WTC11 (cell line): ENCODE results near the gene LDAH. TPM values are rescaled to one million over a fixed set of nuclear protein-coding genes. Genes with fewer than 3 reads are reported as not detected.

Source experiments
- ATAC-seq: fragments of 200-7000 bp; cut with Tn5 transposase; 2 replicates; pipeline ENCODE4 v1.10.0; 2021; ENCODE audit warnings: mild to moderate bottlenecking, moderate library complexity
- CTCF ChIA-PET: fragments of 300-600 bp; sonication (Branson Sonifier 250); formaldehyde crosslinking; loops from one replicate; lab custom pipeline; 2021; ENCODE audit warnings: antibody characterized with exemption; lab: Charles Lee
- POLR2A ChIA-PET: fragments of 350-600 bp; sonication (Branson Sonifier 250); formaldehyde crosslinking; loops from one replicate; lab custom pipeline; 2021; ENCODE audit warnings: antibody characterized with exemption; lab: Charles Lee
- DNase-seq: peaks from one replicate; pipeline ENCODE4 v3.0.0; 2021; ENCODE audit warnings: low spot score
- H3K27ac Mint-ChIP-seq: 2 replicates; pipeline ENCODE4 v1.8.0; 2021; ENCODE audit warnings: mixed read lengths
- H3K27me3 Mint-ChIP-seq: 2 replicates; pipeline ENCODE4 v1.8.0; 2021; ENCODE audit warnings: low read depth, mild to moderate bottlenecking, moderate library complexity, mixed read lengths
- H3K36me3 Mint-ChIP-seq: 2 replicates; pipeline ENCODE4 v1.8.0; 2021; ENCODE audit warnings: mixed read lengths
- H3K4me1 Mint-ChIP-seq: 2 replicates; pipeline ENCODE4 v1.8.0; 2022; ENCODE audit warnings: mixed read lengths
- H3K4me3 Mint-ChIP-seq: 2 replicates; pipeline ENCODE4 v1.8.0; 2021; ENCODE audit warnings: mild to moderate bottlenecking, moderate library complexity, mixed read lengths
- H3K9me3 Mint-ChIP-seq: 2 replicates; pipeline ENCODE4 v1.8.0; 2021; ENCODE audit warnings: mixed read lengths
- AR ChIP-seq: fragments of 250-450 bp; sonication (Bioruptor Pico); IDR thresholded peaks from 2 replicates; pipeline ENCODE4 v1.9.0; 2021; ENCODE audit warnings: mild to moderate bottlenecking
- CBFB ChIP-seq: sonication (generic); formaldehyde crosslinking; IDR thresholded peaks from 2 replicates; pipeline ENCODE4 v1.8.1; 2022; ENCODE audit warnings: mild to moderate bottlenecking, low read depth, missing genetic modification reagents
- E2F5 ChIP-seq: sonication (generic); formaldehyde crosslinking; IDR thresholded peaks from 2 replicates; pipeline ENCODE4 v1.8.1; 2022; ENCODE audit warnings: mild to moderate bottlenecking, moderate library complexity, missing genetic modification reagents
- ELF4 ChIP-seq: sonication (generic); formaldehyde crosslinking; IDR thresholded peaks from 2 replicates; pipeline ENCODE4 v1.8.1; 2022; ENCODE audit warnings: low read depth, mild to moderate bottlenecking, moderate library complexity, missing genetic modification reagents
- FOXP1 ChIP-seq: sonication (generic); formaldehyde crosslinking; IDR thresholded peaks from 2 replicates; pipeline ENCODE4 v1.8.0; 2022; ENCODE audit warnings: missing genetic modification reagents, mild to moderate bottlenecking, moderate library complexity, borderline replicate concordance
- GABPB1 ChIP-seq: sonication (generic); formaldehyde crosslinking; IDR thresholded peaks from 2 replicates; pipeline ENCODE4 v1.8.1; 2023; ENCODE audit warnings: mild to moderate bottlenecking, missing genetic modification reagents
- GRHL2 ChIP-seq: fragments of 250-450 bp; sonication (Bioruptor Pico); IDR thresholded peaks from 2 replicates; pipeline ENCODE4 v1.8.0; 2022; ENCODE audit warnings: mild to moderate bottlenecking, moderate library complexity; ENCODE audit not compliant: insufficient replicate concordance, severe bottlenecking
- HMGA2 ChIP-seq: fragments of 250-450 bp; sonication (Bioruptor Pico); IDR thresholded peaks from 2 replicates; pipeline ENCODE4 v1.4.0; 2021; ENCODE audit warnings: mild to moderate bottlenecking, moderate library complexity
- HMGXB4 ChIP-seq: sonication (generic); formaldehyde crosslinking; IDR thresholded peaks from 2 replicates; pipeline ENCODE4 v1.8.1; 2023; ENCODE audit warnings: mild to moderate bottlenecking, moderate library complexity, missing genetic modification reagents
- NFATC4 ChIP-seq: fragments of 250-450 bp; sonication (Bioruptor Pico); IDR thresholded peaks from 2 replicates; pipeline ENCODE4 v1.9.0; 2021; ENCODE audit warnings: mild to moderate bottlenecking
- RORB ChIP-seq: fragments of 250-450 bp; sonication (Bioruptor Pico); IDR thresholded peaks from 2 replicates; pipeline ENCODE4 v1.9.0; 2021; ENCODE audit warnings: mild to moderate bottlenecking
- SMAD4 ChIP-seq: sonication (generic); formaldehyde crosslinking; IDR thresholded peaks from 2 replicates; pipeline ENCODE4 v1.8.0; 2022; ENCODE audit warnings: mild to moderate bottlenecking, missing genetic modification reagents
- STAT6 ChIP-seq: sonication (generic); formaldehyde crosslinking; conservative IDR thresholded peaks from 2 replicates; pipeline ENCODE4 v1.8.1; 2023; ENCODE audit warnings: mild to moderate bottlenecking, low read depth, missing genetic modification reagents, moderate library complexity
- ZNF138 ChIP-seq: sonication (generic); formaldehyde crosslinking; conservative IDR thresholded peaks from 2 replicates; pipeline ENCODE4 v1.8.1; 2022; ENCODE audit warnings: mild to moderate bottlenecking, moderate library complexity, missing genetic modification reagents
- ZNF671 ChIP-seq: fragments of 250-450 bp; sonication (Bioruptor Pico); IDR thresholded peaks from 2 replicates; pipeline ENCODE4 v1.8.0; 2021; ENCODE audit warnings: mild to moderate bottlenecking
- total RNA-seq: library from RNA; stranded (reverse); gene quantifications from 3 replicates; pipeline ENCODE4 v1.2.3, GENCODE V29; 2021
- TF ChIP-seq, protein P1 (sequence below): sonication (generic); formaldehyde crosslinking; IDR thresholded peaks from 2 replicates; pipeline ENCODE4 v1.8.0; 2022; ENCODE audit warnings: mild to moderate bottlenecking, missing genetic modification reagents
- TF ChIP-seq, protein P2 (sequence below): sonication (generic); formaldehyde crosslinking; IDR thresholded peaks from 2 replicates; pipeline ENCODE4 v1.8.0; 2022; ENCODE audit warnings: mild to moderate bottlenecking, missing genetic modification reagents

The LDAH gene
- total RNA-seq, 1 experiment from 2014 or later = 20.5 TPM

- H3K27ac Mint-ChIP-seq = no peak overlapping the region
- CTCF ChIA-PET = interaction anchor here (0.9 to 8.9 kb wide), 4 partner anchors 7 to 296 kb away, joined by 3 to 329 read pairs (median 24); partner anchors contain the start of gene HS1BP3
- no peak for TF ChIP-seq SMAD4 (CRISPR knock-in tag)
- TF ChIP-seq GABPB1 (CRISPR knock-in tag) = 0 out of 2 replicates have a peak, but pooled peaks have one; percentile 24
- TF ChIP-seq FOXP1 (CRISPR knock-in tag) = peak; percentile 45; the same call in 1 of the 2 replicates
- TF ChIP-seq RORB = no peak
- no peak for TF ChIP-seq ELF4 (CRISPR knock-in tag)
- TF ChIP-seq, protein P1, sequence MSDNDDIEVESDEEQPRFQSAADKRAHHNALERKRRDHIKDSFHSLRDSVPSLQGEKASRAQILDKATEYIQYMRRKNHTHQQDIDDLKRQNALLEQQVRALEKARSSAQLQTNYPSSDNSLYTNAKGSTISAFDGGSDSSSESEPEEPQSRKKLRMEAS (CRISPR knock-in tag) = 0 out of 2 replicates have a peak, but pooled peaks have one; percentile 36
- no peak for TF ChIP-seq GRHL2
- TF ChIP-seq HMGA2 (CRISPR knock-in tag) = no peak
- TF ChIP-seq NFATC4 (CRISPR knock-in tag) = no peak
- TF ChIP-seq, protein P2, sequence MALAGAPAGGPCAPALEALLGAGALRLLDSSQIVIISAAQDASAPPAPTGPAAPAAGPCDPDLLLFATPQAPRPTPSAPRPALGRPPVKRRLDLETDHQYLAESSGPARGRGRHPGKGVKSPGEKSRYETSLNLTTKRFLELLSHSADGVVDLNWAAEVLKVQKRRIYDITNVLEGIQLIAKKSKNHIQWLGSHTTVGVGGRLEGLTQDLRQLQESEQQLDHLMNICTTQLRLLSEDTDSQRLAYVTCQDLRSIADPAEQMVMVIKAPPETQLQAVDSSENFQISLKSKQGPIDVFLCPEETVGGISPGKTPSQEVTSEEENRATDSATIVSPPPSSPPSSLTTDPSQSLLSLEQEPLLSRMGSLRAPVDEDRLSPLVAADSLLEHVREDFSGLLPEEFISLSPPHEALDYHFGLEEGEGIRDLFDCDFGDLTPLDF (CRISPR knock-in tag) = no peak
- TF ChIP-seq ZNF671 (CRISPR knock-in tag) = no peak
- TF ChIP-seq CBFB (CRISPR knock-in tag) = no peak
- TF ChIP-seq, all 79 proteins: peak for 3
- POLR2A ChIA-PET = no interaction called here
- H3K9me3 Mint-ChIP-seq = no peaks in the 10 kb centered on the region
- H3K4me3 Mint-ChIP-seq = peak overlapping the region; percentile 53
- H3K4me1 Mint-ChIP-seq = peaks cover 48% of the 10 kb centered on the region
- ATAC-seq (peak; percentile 3; the same call in 1 of the 2 replicates), DNase-seq (peak; percentile 48)
- peaks cover 96% of the 10 kb centered on the region for H3K27me3 Mint-ChIP-seq
- no peaks in the 10 kb centered on the region for H3K36me3 Mint-ChIP-seq
These were observed 155.1 kb downstream of the LDAH start for GRCh38 chr2:20667531-20668401.

DNA sequence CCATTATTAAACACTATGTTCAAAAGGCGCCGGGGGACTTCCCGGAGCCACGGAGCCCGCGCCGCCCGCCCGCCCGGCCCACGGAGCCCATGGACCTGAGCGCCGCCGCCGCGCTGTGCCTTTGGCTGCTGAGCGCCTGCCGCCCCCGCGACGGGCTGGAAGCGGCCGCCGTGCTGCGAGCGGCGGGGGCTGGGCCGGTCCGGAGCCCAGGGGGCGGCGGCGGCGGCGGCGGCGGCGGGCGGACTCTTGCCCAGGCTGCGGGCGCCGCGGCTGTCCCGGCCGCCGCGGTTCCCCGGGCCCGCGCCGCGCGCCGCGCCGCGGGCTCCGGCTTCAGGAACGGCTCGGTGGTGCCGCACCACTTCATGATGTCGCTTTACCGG, 155.8 kb downstream of the LDAH start:
- Mint-ChIP-seq H3K4me3 (peak overlapping the region; percentile 53), H3K9me3 (no peaks in the 10 kb centered on the region), H3K27ac (no peak overlapping the region), H3K27me3 (peaks cover 96% of the 10 kb centered on the region), H3K4me1 (peaks cover 42% of the 10 kb centered on the region), H3K36me3 (no peaks in the 10 kb centered on the region)
- ChIA-PET POLR2A (interaction anchor here (1.4 kb wide), 1 partner anchor 221 kb away, joined by 3 read pairs; no protein-coding TSS in a partner anchor), CTCF (interaction anchor here (0.6 to 8.9 kb wide), 11 partner anchors 7 to 1787 kb away, joined by 3 to 329 read pairs (median 3); partner anchors contain the start of genes HS1BP3 and RHOB)
- DNase-seq (no peak), ATAC-seq (peak; percentile 2)
- TF ChIP-seq STAT6 (CRISPR knock-in tag) (no peak), ZNF138 (CRISPR knock-in tag) (no peak)

GRCh38 chr2:20666304-20667150, 156.4 kb downstream of the LDAH start, which contains the start of gene GDF7:
TSS of gene GDF7 (plus strand) at chr2:20667144. CDS start at chr2:20667240, 96 bp downstream.
- Mint-ChIP-seq H3K27me3 (peaks cover 96% of the 10 kb centered on the region), H3K4me3 (peak within 1 kb of the TSS; percentile 76), H3K27ac (no peak within 1 kb of the TSS), H3K9me3 (no peaks in the 10 kb centered on the region), H3K4me1 (peaks cover 38% of the 10 kb centered on the region), H3K36me3 (no peaks in the 10 kb centered on the region)
- peak; percentile 35 for ATAC-seq
- DNase-seq = peak; percentile 72
- CTCF ChIA-PET = interaction anchor here (0.6 to 8.9 kb wide), 15 partner anchors 8 to 1787 kb away, joined by 3 to 329 read pairs (median 3); partner anchors contain the start of genes HS1BP3 and RHOB
- POLR2A ChIA-PET = interaction anchor here (1.3 to 1.4 kb wide), 2 partner anchors 9 to 220 kb away, joined by 3 to 7 read pairs; no protein-coding TSS in a partner anchor
- peak; percentile 19; the same call in 1 of the 2 replicates for TF ChIP-seq HMGXB4 (CRISPR knock-in tag)
- no peak for TF ChIP-seq AR
- TF ChIP-seq E2F5 = no peak
